MM.1S (cell line): ENCODE measurements around the gene GJC1.

Source experiments
- DNase-seq: peaks from one replicate; pipeline ENCODE4 v3.0.0-alpha.2; 2015
- H2AFZ ChIP-seq: fragments of 300-600 bp; sonication (generic); 2 replicates; pipeline ENCODE4 v1.6.0; 2016; ENCODE audit warnings: antibody characterized with exemption, low read length
- H3F3A ChIP-seq: fragments of 300-600 bp; sonication (generic); 2 replicates; pipeline ENCODE4 v1.6.1; 2016; ENCODE audit warnings: mild to moderate bottlenecking, antibody characterized with exemption, low read length, moderate library complexity, mixed read lengths; ENCODE audit not compliant: insufficient read depth
- H3K27ac ChIP-seq: fragments of 300-600 bp; sonication (generic); 2 replicates; pipeline ENCODE4 v1.5.1; 2016; ENCODE audit warnings: mild to moderate bottlenecking, low read length
- H3K27me3 ChIP-seq: fragments of 300-600 bp; sonication (generic); replicated peaks from 2 replicates; pipeline ENCODE4 v1.6.0; 2016; ENCODE audit warnings: low read length; ENCODE audit not compliant: insufficient read depth
- H3K36me3 ChIP-seq: fragments of 300-600 bp; sonication (generic); replicated peaks from 2 replicates; pipeline ENCODE4 v1.6.1; 2016; ENCODE audit warnings: mild to moderate bottlenecking, low read length, mixed read lengths; ENCODE audit not compliant: insufficient read depth
- H3K4me1 ChIP-seq: fragments of 300-600 bp; sonication (generic); 2 replicates; pipeline ENCODE4 v1.6.1; 2016; ENCODE audit warnings: low read length, mixed read lengths
- H3K4me2 ChIP-seq: fragments of 300-600 bp; sonication (generic); 2 replicates; pipeline ENCODE4 v1.6.0; 2016; ENCODE audit warnings: low read depth, low read length
- H3K4me3 ChIP-seq: fragments of 300-600 bp; sonication (generic); 2 replicates; pipeline ENCODE4 v1.5.1; 2016; ENCODE audit warnings: low read length, mixed read lengths
- H3K79me2 ChIP-seq: fragments of 300-600 bp; sonication (generic); 2 replicates; pipeline ENCODE4 v1.6.1; 2016; ENCODE audit warnings: mixed run types, low read length, mixed read lengths
- H3K9ac ChIP-seq: fragments of 300-600 bp; sonication (generic); 2 replicates; pipeline ENCODE4 v1.6.1; 2016; ENCODE audit warnings: low read length, mixed read lengths
- H3K9me2 ChIP-seq: fragments of 300-600 bp; sonication (generic); replicated peaks from 2 replicates; pipeline ENCODE4 v1.6.1; 2016; ENCODE audit warnings: mild to moderate bottlenecking, low read length, mixed read lengths; ENCODE audit not compliant: insufficient read depth
- H3K9me3 ChIP-seq: fragments of 300-600 bp; sonication (generic); replicated peaks from 2 replicates; pipeline ENCODE4 v1.6.1; 2016; ENCODE audit warnings: mild to moderate bottlenecking, low read length, mixed read lengths; ENCODE audit not compliant: insufficient read depth
- H4K20me1 ChIP-seq: fragments of 300-600 bp; sonication (generic); 2 replicates; pipeline ENCODE4 v1.6.1; 2016; ENCODE audit warnings: mild to moderate bottlenecking, low read length, moderate library complexity, mixed read lengths; ENCODE audit not compliant: insufficient read depth
- CTCF ChIP-seq: fragments of 300-600 bp; sonication (generic); IDR thresholded peaks from 2 replicates; pipeline ENCODE4 v1.5.1; 2016; ENCODE audit warnings: antibody characterized with exemption, low read length, mixed read lengths
- EZH2 ChIP-seq: fragments of 300-600 bp; sonication (generic); optimal IDR thresholded peaks from 2 replicates; pipeline ENCODE3; 2017; ENCODE audit warnings: low read depth, mild to moderate bottlenecking, antibody characterized with exemption, low read length, mixed read lengths
- EZH2phosphoT487 ChIP-seq: fragments of 300-600 bp; sonication (generic); IDR thresholded peaks from 2 replicates; pipeline ENCODE4 v1.6.1; 2018; ENCODE audit warnings: antibody characterized with exemption, low read length

GJC1 gene

GRCh38 chr17:44768505-44769142, 61.5 kb downstream of the GJC1 start:
- H4K20me1 ChIP-seq, result no peaks in the 10 kb centered on the region
- no peak overlapping the region for H2AFZ ChIP-seq
- H3K4me3 ChIP-seq, result no peak overlapping the region
- H3K4me2 ChIP-seq, result no peak overlapping the region
- H3K4me1 ChIP-seq, result no peaks in the 10 kb centered on the region
- no peak for TF ChIP-seq EZH2phosphoT487
- no peak overlapping the region for H3K27ac ChIP-seq
- H3K9me3 ChIP-seq, result no peaks in the 10 kb centered on the region
- H3K27me3 ChIP-seq, result 0 out of 2 replicates have a peak, but pooled peaks cover 6% of the 10 kb centered on the region
- no peak overlapping the region for H3K9ac ChIP-seq
- no peaks in the 10 kb centered on the region for H3K79me2 ChIP-seq
- DNase-seq, result no peak
- no peaks in the 10 kb centered on the region for H3K9me2 ChIP-seq
- H3K36me3 ChIP-seq, result no peaks in the 10 kb centered on the region
- no peaks in the 10 kb centered on the region for H3F3A ChIP-seq

- Histone ChIP-seq H3K4me3 (no peak overlapping the region), H3F3A (no peaks in the 10 kb centered on the region), H3K9me2 (no peaks in the 10 kb centered on the region), H2AFZ (no peak overlapping the region), H3K9ac (no peak overlapping the region), H3K27ac (no peak overlapping the region), H3K27me3 (0 out of 2 replicates have a peak, but pooled peaks cover 6% of the 10 kb centered on the region), H3K4me1 (no peaks in the 10 kb centered on the region), H3K36me3 (no peaks in the 10 kb centered on the region), H4K20me1 (no peaks in the 10 kb centered on the region), H3K9me3 (no peaks in the 10 kb centered on the region), H3K4me2 (no peak overlapping the region), H3K79me2 (no peaks in the 10 kb centered on the region)
- peak; percentile 19 for DNase-seq
- TF ChIP-seq EZH2 (no peak), CTCF (no peak), EZH2phosphoT487 (no peak)
Measured at GRCh38 chr17:44767493-44767892, 62.6 kb downstream of the GJC1 start.

- H3K27me3 ChIP-seq, result peaks cover 8% of the 10 kb centered on the region; the same call in 1 of the 2 replicates
- TF ChIP-seq EZH2phosphoT487 (no peak), CTCF (no peak), EZH2 (no peak)
- no peaks in the 10 kb centered on the region for H3K9me3 ChIP-seq
- H3K9ac ChIP-seq, result no peak overlapping the region
- H3K79me2 ChIP-seq, result no peaks in the 10 kb centered on the region
- DNase-seq, result no peak
- H3K4me1 ChIP-seq, result no peaks in the 10 kb centered on the region
- no peak overlapping the region for H3K27ac ChIP-seq
- H3K9me2 ChIP-seq, result no peaks in the 10 kb centered on the region
- no peak overlapping the region for H3K4me3 ChIP-seq
- no peak overlapping the region for H2AFZ ChIP-seq
- H3K36me3 ChIP-seq, result no peaks in the 10 kb centered on the region
- no peak overlapping the region for H3K4me2 ChIP-seq
- H3F3A ChIP-seq, result no peaks in the 10 kb centered on the region
- H4K20me1 ChIP-seq, result no peaks in the 10 kb centered on the region
Measured at GRCh38 chr17:44766409-44767038, 63.6 kb downstream of the GJC1 start.

GRCh38 chr17:44765965-44766364, 64.1 kb downstream of the GJC1 start:
- Histone ChIP-seq H3F3A (no peaks in the 10 kb centered on the region), H3K4me2 (no peak overlapping the region), H3K27ac (no peak overlapping the region), H3K79me2 (no peaks in the 10 kb centered on the region), H3K4me1 (no peaks in the 10 kb centered on the region), H4K20me1 (no peaks in the 10 kb centered on the region), H3K9me3 (no peaks in the 10 kb centered on the region), H3K9me2 (no peaks in the 10 kb centered on the region), H3K27me3 (peaks cover 5% of the 10 kb centered on the region; the same call in 1 of the 2 replicates), H3K36me3 (no peaks in the 10 kb centered on the region), H3K4me3 (no peak overlapping the region), H2AFZ (no peak overlapping the region), H3K9ac (no peak overlapping the region)
- no peak for DNase-seq
- no peak for TF ChIP-seq CTCF
- no peak for TF ChIP-seq EZH2phosphoT487
- no peak for TF ChIP-seq EZH2
